Vagina (tissue), 2 donors: ENCODE data around the gene ELF3. TPM values are rescaled to one million over a fixed set of nuclear protein-coding genes. Genes with fewer than 3 reads are reported as not detected.
"Not testable (repeated sequence)": the region's sequence is repeated elsewhere in the genome, so short reads cannot be mapped to it uniquely, and the experiment has no call there.

Source experiments
- DNase-seq, 2 donors: peaks; one replicate each; pipeline ENCODE4 v3.0.0-alpha.2; 2017; ENCODE audit errors: extremely low spot score in 2 of 2
- H3K27ac ChIP-seq: fragments of 200-600 bp; sonication (generic); one replicate; pipeline ENCODE4 v1.5.1; 2019
- H3K27me3 ChIP-seq: fragments of 200-600 bp; sonication (generic); one replicate; pipeline ENCODE4 v1.5.1; 2019
- H3K36me3 ChIP-seq, 2 donors: fragments of 200-600 bp; sonication (generic); one replicate each; pipeline ENCODE4 v1.5.1; 2017 to 2019
- H3K4me1 ChIP-seq: fragments of 200-600 bp; sonication (generic); one replicate; pipeline ENCODE4 v1.5.1; 2019
- H3K4me3 ChIP-seq, 2 donors: fragments of 200-600 bp; sonication (generic); 1 replicate in 1 of 2; 2 replicates in 1 of 2; pipeline ENCODE4 v1.5.1; 2016 to 2019
- H3K9me3 ChIP-seq: fragments of 200-600 bp; sonication (generic); one replicate; pipeline ENCODE4 v1.5.1; 2019
- POLR2A ChIP-seq, 2 donors: fragments of 450-650 bp; IDR thresholded peaks; one replicate each; pipeline ENCODE4 v1.6.1; 2017; ENCODE audit warnings: antibody characterized with exemption in 2 of 2, mild to moderate bottlenecking in 2 of 2, moderate library complexity in 2 of 2
- POLR2AphosphoS5 ChIP-seq, 2 donors: sonication (generic); formaldehyde crosslinking; IDR thresholded peaks; one replicate each; pipeline ENCODE4 v1.9.0; 2017; ENCODE audit warnings: antibody characterized with exemption in 2 of 2, mild to moderate bottlenecking in 2 of 2, low read depth in 1 of 2; ENCODE audit not compliant: insufficient read depth in 1 of 2
- intact Hi-C: fragments of 100-400 bp; cut with DNase I; formaldehyde crosslinking; loops from one replicate; pipeline ENCODE4 v1.15.1; 2023
- total RNA-seq: library from RNA; depleted of rRNA; stranded (reverse); fragments of >200 nt; gene quantifications from one replicate; pipeline ENCODE4 v1.2.3, GENCODE V29; 2016
- TF ChIP-seq, protein P1 (sequence below), 3 experiments: fragments of 450-650 bp in 2 of 3; fragments of 200-600 bp in 1 of 3; sonication (generic) in 1 of 3; IDR thresholded peaks; one replicate each; pipeline ENCODE4 v1.5.1; 2017 to 2019; ENCODE audit warnings: antibody characterized with exemption in 3 of 3, mild to moderate bottlenecking in 2 of 3, moderate library complexity in 2 of 3

ELF3 gene
- total RNA-seq, 1 donor from 2014 or later, result 287 TPM

DNA sequence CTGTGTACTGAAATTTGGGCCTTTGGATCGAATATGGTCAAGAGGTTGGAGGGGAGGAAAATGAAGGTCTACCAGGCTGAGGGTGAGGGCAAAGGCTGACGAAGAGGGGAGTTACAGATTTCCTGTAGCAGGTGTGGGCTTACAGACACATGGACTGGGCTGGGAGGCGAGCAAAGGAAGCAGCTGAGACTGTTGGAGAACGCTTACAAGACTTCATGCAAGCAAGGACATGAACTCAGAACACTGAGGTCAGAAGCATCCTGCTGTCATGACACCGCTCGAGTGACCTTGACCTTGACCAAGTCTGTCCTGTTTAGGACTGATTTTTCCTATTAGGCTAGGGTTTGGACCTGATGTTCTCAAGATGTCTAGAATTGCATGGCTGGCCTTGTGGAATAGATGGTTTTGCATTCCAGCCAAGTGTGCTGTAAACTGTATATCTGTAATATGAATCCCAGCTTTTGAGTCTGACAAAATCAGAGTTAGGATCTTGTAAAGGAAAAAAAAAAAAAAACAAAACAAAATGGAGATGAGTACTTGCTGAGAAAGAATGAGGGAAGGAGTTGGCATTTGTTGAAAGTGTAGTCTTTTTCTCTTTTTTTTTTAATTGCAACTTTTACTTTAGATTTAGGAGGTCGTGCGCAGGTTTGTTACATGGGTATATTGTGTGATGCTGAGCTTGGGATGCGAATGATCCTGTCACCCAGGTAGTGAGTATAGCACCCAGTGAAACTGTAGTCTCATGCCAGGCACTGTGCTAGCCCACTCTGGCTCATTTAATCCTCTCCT lies 5.8 kb downstream of the ELF3 start:
- Histone ChIP-seq H3K4me1 (peaks cover 11% of the 10 kb centered on the region), H3K4me3 (no peak overlapping the region), H3K36me3 (no peaks in the 10 kb centered on the region), H3K27ac (no peak overlapping the region), H3K27me3 (no peaks in the 10 kb centered on the region), H3K9me3 (no peaks in the 10 kb centered on the region)
- no peak for DNase-seq
- intact Hi-C loops, result no loop called here
- TF ChIP-seq, protein P1, sequence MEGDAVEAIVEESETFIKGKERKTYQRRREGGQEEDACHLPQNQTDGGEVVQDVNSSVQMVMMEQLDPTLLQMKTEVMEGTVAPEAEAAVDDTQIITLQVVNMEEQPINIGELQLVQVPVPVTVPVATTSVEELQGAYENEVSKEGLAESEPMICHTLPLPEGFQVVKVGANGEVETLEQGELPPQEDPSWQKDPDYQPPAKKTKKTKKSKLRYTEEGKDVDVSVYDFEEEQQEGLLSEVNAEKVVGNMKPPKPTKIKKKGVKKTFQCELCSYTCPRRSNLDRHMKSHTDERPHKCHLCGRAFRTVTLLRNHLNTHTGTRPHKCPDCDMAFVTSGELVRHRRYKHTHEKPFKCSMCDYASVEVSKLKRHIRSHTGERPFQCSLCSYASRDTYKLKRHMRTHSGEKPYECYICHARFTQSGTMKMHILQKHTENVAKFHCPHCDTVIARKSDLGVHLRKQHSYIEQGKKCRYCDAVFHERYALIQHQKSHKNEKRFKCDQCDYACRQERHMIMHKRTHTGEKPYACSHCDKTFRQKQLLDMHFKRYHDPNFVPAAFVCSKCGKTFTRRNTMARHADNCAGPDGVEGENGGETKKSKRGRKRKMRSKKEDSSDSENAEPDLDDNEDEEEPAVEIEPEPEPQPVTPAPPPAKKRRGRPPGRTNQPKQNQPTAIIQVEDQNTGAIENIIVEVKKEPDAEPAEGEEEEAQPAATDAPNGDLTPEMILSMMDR (IDR thresholded peaks at IDR 0.05), result no peak
- TF ChIP-seq POLR2A (IDR thresholded peaks at IDR 0.05), result no peak
- TF ChIP-seq POLR2AphosphoS5 (IDR thresholded peaks at IDR 0.05; ENCODE audit: insufficient read depth in 1 of 2, low read depth in 1 of 2), result no peak

DNA sequence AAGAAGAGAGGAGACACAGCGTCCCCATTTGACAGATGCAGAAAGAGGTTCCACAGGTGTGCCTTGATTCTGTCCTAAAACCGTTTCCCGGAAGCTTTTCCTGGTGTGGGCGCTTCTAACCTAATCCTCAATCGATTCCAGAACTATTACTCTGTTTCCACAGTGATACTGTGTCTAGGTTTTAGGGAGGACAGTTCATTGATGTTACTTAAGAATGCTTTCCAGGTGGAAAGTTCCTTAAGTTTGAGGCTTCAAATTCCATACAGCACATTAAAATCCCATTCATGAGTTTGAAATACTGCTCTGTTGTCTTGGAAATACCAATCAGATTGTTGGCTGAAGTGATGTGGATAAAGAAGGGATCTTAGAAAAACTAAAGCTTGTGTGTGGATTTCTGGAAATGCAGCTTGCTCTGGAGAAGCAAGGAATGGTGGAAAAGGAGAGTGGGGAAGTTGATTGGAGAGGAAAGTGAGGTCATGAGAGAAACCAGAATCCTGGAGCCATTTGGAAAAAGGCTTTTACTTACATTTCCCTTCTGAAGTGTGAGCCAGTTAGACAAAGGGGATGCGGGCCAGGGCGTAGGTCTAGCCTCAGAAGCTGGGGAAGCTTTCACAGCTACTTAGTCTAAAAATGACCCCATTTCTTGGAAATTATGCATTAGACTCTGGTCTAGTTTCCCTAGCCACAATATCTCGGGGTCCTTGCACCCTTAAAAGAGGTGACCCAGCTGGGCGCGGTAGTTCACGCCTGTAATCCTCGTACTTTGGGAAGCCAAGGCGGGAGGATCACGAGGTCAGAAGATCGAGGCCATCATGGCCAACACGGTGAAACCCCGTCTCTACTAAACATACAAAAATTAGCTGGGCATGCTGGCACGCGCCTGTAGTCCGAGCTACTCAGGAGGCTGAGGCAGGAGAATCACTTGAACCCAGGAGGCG lies 6.7 kb downstream of the ELF3 start:
- no peak for DNase-seq
- TF ChIP-seq POLR2AphosphoS5 (IDR thresholded peaks at IDR 0.05; ENCODE audit: insufficient read depth in 1 of 2, low read depth in 1 of 2) (no peak), POLR2A (IDR thresholded peaks at IDR 0.05) (no peak)
- TF ChIP-seq, protein P1 (IDR thresholded peaks at IDR 0.05), result no peak
- no peaks in the 10 kb centered on the region for H3K27me3 ChIP-seq
- H3K4me1 ChIP-seq, result peaks cover 11% of the 10 kb centered on the region
- no peak overlapping the region for H3K4me3 ChIP-seq
- H3K9me3 ChIP-seq, result no peaks in the 10 kb centered on the region
- intact Hi-C loops, result no loop called here
- no peaks in the 10 kb centered on the region for H3K36me3 ChIP-seq
- no peak overlapping the region for H3K27ac ChIP-seq

DNA sequence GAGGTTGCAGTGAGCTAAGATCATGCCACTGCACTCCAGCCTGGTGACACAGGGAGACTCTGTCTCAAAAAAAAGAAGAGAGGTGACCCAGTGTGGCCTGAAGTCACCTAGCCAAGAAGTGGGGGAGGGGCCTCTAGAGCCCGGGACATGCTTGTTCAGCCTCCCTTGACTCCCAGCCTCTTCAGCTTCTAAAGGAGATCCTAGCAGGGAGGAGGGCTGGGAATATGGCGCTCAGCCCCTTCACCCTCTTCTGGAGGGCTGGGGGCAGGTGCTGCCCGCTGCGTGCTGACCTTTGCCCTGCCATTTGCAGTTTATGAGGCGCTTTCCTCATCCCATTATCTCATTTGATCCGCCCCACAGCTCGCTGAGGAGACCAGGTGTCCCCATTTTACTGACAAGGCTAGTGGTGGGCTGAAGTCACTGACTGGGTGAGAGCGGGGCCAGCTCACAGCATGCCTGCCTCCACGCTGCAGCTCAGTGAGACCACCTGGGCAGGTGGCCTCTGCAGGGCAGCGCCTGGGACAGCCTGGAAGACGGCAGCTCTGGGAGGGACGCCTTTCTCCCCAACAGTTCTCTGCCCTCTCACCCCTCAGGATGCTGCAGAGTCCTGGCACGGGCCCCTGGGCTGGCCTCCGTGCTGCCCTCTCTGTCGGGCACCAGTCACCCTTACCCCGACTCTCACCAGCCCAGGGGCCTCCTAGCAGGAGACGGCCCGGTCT lies 7.5 kb downstream of the ELF3 start:
- Histone ChIP-seq H3K4me1 (peaks cover 16% of the 10 kb centered on the region), H3K9me3 (no peaks in the 10 kb centered on the region), H3K27ac (peak overlapping the region; percentile 26), H3K27me3 (no peaks in the 10 kb centered on the region), H3K4me3 (no peak overlapping the region), H3K36me3 (no peaks in the 10 kb centered on the region)
- TF ChIP-seq POLR2A (IDR thresholded peaks at IDR 0.05) (no peak), POLR2AphosphoS5 (IDR thresholded peaks at IDR 0.05; ENCODE audit: insufficient read depth in 1 of 2, low read depth in 1 of 2) (no peak)
- TF ChIP-seq, protein P1 (IDR thresholded peaks at IDR 0.05), result no peak
- DNase-seq, result no peak
- intact Hi-C loops, result no loop called here

DNA sequence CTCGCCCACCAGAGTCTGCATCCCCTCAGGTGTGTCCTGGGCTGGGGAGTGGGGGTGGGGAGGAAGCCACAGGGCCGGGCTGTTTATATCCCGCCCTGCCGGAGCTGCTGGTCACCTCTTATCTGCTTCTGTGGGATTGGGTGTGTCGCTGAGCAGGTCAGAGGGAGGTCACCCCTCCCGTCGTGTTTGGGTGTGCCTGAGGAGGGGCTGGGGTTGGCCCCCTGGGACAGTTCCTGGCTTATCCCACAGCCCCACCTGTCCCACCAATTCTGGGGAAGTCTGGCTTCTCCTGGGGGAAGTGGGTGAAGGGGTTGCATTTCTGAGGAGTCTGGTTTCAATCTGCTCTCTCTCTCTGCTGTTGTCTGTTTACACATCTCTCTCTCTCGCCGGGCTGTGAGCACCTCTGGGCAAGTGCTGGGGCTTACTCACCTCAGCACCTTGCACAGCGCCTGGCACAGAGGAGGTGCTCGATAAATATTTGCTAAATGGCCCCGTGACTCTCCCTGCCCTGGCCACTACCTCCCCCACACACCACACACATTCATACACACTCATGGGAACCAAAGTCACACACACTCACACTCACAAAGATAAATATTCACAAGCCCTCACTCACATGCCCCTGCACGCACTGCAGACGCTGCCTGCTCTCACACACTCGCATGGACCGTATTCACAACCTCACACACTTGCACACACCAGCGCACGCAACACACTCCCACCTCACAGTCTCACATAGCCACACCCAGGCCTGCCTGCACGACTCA lies 8.3 kb downstream of the ELF3 start:
- intact Hi-C loops, result no loop called here
- no peak for DNase-seq
- Histone ChIP-seq H3K27ac (peak overlapping the region; percentile 26), H3K4me3 (no peak overlapping the region), H3K4me1 (peaks cover 20% of the 10 kb centered on the region), H3K27me3 (no peaks in the 10 kb centered on the region), H3K9me3 (no peaks in the 10 kb centered on the region), H3K36me3 (no peaks in the 10 kb centered on the region)
- no peak for TF ChIP-seq POLR2A (IDR thresholded peaks at IDR 0.05)
- TF ChIP-seq POLR2AphosphoS5 (IDR thresholded peaks at IDR 0.05; ENCODE audit: insufficient read depth in 1 of 2, low read depth in 1 of 2), result no peak
- TF ChIP-seq, protein P1 (IDR thresholded peaks at IDR 0.05), result no peak

DNA sequence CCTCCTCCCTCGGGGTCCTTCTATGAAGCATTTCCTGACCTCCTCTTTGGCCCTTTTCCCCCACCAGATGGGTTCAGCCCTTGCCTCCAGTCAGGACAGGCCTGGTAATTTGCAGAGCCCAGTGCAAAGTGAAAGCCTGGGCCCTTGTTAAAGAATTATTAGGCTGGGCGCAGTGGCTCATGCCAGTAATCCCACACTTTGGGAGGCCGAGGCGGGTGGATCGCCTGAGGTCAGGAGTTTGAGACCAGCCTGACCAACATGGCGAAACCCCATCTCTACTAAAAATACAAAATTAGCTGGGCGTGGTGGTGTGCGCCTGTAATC lies 8.8 kb downstream of the ELF3 start:
- DNase-seq, intact Hi-C loops: not testable (repeated sequence)

More for the DNA sequence above, 8.8 kb downstream of the ELF3 start:
- H3K4me3 ChIP-seq, H3K9me3 ChIP-seq, H3K27ac ChIP-seq, H3K27me3 ChIP-seq, H3K36me3 ChIP-seq: not testable (repeated sequence)
- H3K4me1 ChIP-seq, result peaks cover 20% of the 10 kb centered on the region
